ENCODE measurements around the gene LRBA. TPM values are rescaled to one million over a fixed set of nuclear protein-coding genes. Genes with fewer than 3 reads are reported as not detected.

The LRBA gene
- total RNA-seq, 1 experiment from 2014 or later = 55.3 TPM

GRCh38 chr4:150280081-150280895 lies 734.8 kb downstream of the LRBA start:
- H2AFZ ChIP-seq (ENCODE audit: low read length) = no peak overlapping the region
- Mint-ChIP-seq H3K4me3 (no peak overlapping the region), H3K4me1 (peaks cover 0 to 15% of the 10 kb centered on the region in 2 experiments; a peak in 2 of 4 replicates), H3K36me3 (ENCODE audit: insufficient read depth in 1 of 3, low read depth in 3 of 3) (peaks cover 21 to 28% (median 26%) of the 10 kb centered on the region in 3 experiments), H3K27ac (peak overlapping the region; percentile 54 to 76 (median 75); a peak in 2 of 7 replicates), H3K27me3 (ENCODE audit: low read depth) (no peaks in the 10 kb centered on the region), H3K9me3 (peaks cover 3 to 9% of the 10 kb centered on the region in 2 experiments; a peak in 2 of 5 replicates)
- DNase-seq = no peak
- no peaks in the 10 kb centered on the region for H3K27me3 ChIP-seq (ENCODE audit: insufficient read depth, low read length)
- no peak overlapping the region for H3K18ac ChIP-seq (ENCODE audit: insufficient read length, low read depth, low read length)
- no peaks in the 10 kb centered on the region for H4K20me1 ChIP-seq (ENCODE audit: control insufficient read depth, insufficient read depth, insufficient read length)
- no peak overlapping the region for H2BK15ac ChIP-seq (ENCODE audit: low read depth, low read length)
- H4K5ac ChIP-seq (ENCODE audit: insufficient read length, low read depth, low read length) = no peak overlapping the region
- H3K79me2 ChIP-seq (ENCODE audit: insufficient read depth, low read length) = no peaks in the 10 kb centered on the region
- no peaks in the 10 kb centered on the region for H3K79me1 ChIP-seq (ENCODE audit: insufficient read depth, low read depth, low read length, poor library complexity, severe bottlenecking)
- H3K9ac ChIP-seq (ENCODE audit: extremely low read depth, insufficient read length, low read length) = no peak overlapping the region
- H3K9me3 ChIP-seq (ENCODE audit: control insufficient read depth, low read depth, low read length) = no peaks in the 10 kb centered on the region
- H3K27ac ChIP-seq (ENCODE audit: insufficient read length, low read depth, low read length) = no peak overlapping the region
- H3K14ac ChIP-seq (ENCODE audit: insufficient read depth, low read length) = no peak overlapping the region; the same call in 1 of the 2 replicates
- no peak overlapping the region for H3K4me2 ChIP-seq (ENCODE audit: insufficient read depth, insufficient read length, low read length)
- no peak overlapping the region for H2BK12ac ChIP-seq (ENCODE audit: insufficient read length, low read depth, low read length)
- H3K4me1 ChIP-seq (ENCODE audit: insufficient read depth, low read length) = no peaks in the 10 kb centered on the region
- H3K56ac ChIP-seq (ENCODE audit: insufficient read length, low read depth, low read length) = no peak overlapping the region
- H3K23ac ChIP-seq (ENCODE audit: insufficient read length, low read depth, low read length) = no peak overlapping the region
- no peak overlapping the region for H4K8ac ChIP-seq (replicated peaks; ENCODE audit: insufficient read length, low read depth, low read length)
- H3K23me2 ChIP-seq (ENCODE audit: insufficient read length, low read depth, low read length, poor library complexity, severe bottlenecking) = no peaks in the 10 kb centered on the region
- no peak overlapping the region for H3T11ph ChIP-seq (ENCODE audit: low read length)
- WGBS (ENCODE audit: extremely low coverage, insufficient read length, low lambda C conversion rate) = no CpG with 5 or more reads among the region's 9 CpGs
- H2BK120ac ChIP-seq (ENCODE audit: low read depth, low read length, poor library complexity, severe bottlenecking) = no peak overlapping the region
- H4K91ac ChIP-seq (ENCODE audit: insufficient read length, low read depth, low read length) = no peak overlapping the region
- no peak overlapping the region for H2BK5ac ChIP-seq (ENCODE audit: insufficient read length, low read length)
- no peak overlapping the region for H2BK20ac ChIP-seq (ENCODE audit: low read depth, low read length, poor library complexity, severe bottlenecking)
- TF ChIP-seq, protein P1, sequence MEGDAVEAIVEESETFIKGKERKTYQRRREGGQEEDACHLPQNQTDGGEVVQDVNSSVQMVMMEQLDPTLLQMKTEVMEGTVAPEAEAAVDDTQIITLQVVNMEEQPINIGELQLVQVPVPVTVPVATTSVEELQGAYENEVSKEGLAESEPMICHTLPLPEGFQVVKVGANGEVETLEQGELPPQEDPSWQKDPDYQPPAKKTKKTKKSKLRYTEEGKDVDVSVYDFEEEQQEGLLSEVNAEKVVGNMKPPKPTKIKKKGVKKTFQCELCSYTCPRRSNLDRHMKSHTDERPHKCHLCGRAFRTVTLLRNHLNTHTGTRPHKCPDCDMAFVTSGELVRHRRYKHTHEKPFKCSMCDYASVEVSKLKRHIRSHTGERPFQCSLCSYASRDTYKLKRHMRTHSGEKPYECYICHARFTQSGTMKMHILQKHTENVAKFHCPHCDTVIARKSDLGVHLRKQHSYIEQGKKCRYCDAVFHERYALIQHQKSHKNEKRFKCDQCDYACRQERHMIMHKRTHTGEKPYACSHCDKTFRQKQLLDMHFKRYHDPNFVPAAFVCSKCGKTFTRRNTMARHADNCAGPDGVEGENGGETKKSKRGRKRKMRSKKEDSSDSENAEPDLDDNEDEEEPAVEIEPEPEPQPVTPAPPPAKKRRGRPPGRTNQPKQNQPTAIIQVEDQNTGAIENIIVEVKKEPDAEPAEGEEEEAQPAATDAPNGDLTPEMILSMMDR (conservative IDR thresholded peaks at IDR 0.05) = no peak
- no peak overlapping the region for H3K4ac ChIP-seq (ENCODE audit: low read depth, low read length)
- no peak overlapping the region for H2AK5ac ChIP-seq (ENCODE audit: insufficient read length, low read length)
